ENCODE results near the gene TDRD3. TPM values are rescaled to one million over a fixed set of nuclear protein-coding genes. Genes with fewer than 3 reads are reported as not detected.

The TDRD3 gene
- total RNA-seq, 1 experiment from 2014 or later: 17.3 TPM

DNA sequence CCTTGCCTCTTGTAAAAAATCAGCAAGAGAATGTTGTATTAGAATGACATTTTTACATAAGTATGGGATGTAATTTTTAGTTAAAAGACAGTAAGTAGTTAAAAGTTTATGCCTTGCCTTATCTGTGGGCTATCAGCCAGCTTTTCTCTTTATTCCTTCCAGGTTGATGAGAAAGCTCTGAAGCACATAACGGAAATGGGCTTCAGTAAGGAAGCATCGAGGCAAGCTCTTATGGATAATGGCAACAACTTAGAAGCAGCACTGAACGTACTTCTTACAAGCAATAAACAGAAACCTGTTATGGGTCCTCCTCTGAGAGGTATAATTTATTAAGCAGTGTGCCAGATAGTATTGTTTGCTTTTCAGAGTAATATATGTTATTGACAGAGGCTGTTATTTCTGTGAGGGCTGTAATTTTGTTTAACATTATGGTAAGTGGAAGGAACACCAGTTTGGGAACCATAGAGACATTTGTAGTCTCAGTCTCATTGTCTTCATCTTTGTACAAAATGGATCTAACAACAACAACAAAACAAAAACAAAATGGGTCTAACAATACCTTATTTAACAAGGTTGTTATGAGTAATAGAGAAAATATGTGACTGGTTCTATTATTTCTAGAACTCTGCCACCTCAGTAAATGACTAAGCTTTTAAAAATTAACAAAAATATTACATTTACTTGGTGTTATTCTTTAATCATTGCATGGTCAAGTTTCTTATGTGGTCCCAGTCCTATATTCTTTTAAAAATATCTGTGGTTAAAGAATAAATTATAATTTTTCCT, 112.8 kb downstream of the TDRD3 start:
- no peaks in the 10 kb centered on the region for H3F3A ChIP-seq (ENCODE audit: insufficient read depth, low read depth)
- H3K9me3 ChIP-seq (ENCODE audit: insufficient read depth, low read depth): no peaks in the 10 kb centered on the region
- CTCF ChIA-PET: no interaction called here
- no peaks in the 10 kb centered on the region for H3K27me3 ChIP-seq (ENCODE audit: insufficient read depth, low read depth)
- no peaks in the 10 kb centered on the region for H3K36me3 ChIP-seq (ENCODE audit: low read depth)
- 0 out of 2 replicates have a peak, but pooled peaks cover 12% of the 10 kb centered on the region for H3K4me1 ChIP-seq (replicated peaks; ENCODE audit: insufficient read depth)
- no peaks in the 10 kb centered on the region for H4K20me1 ChIP-seq (ENCODE audit: insufficient read depth)
- H3K4me2 ChIP-seq: no peak overlapping the region
- POLR2A ChIA-PET (ENCODE audit: unreplicated experiment): no interaction called here
- no peaks in the 10 kb centered on the region for H3K79me2 ChIP-seq (ENCODE audit: low read depth)
- no peak overlapping the region for H3K27ac ChIP-seq
- TF ChIP-seq CTCF (conservative IDR thresholded peaks at IDR 0.05): no peak
- TF ChIP-seq EZH2 (IDR thresholded peaks at IDR 0.05; ENCODE audit: low read depth): no peak
- BruUV-seq (replicated peaks): no TSS peak
- no peak overlapping the region for H2AFZ ChIP-seq
- H3K4me3 ChIP-seq: no peak overlapping the region
- no peak for DNase-seq
- no peaks in the 10 kb centered on the region for H3K9me2 ChIP-seq (ENCODE audit: insufficient read depth)
- intact Hi-C loops (cut with micrococcal nuclease; ENCODE audit: unreplicated experiment): no loop called here

- Histone ChIP-seq H3K9me3 (ENCODE audit: insufficient read depth, low read depth) (no peaks in the 10 kb centered on the region), H3K79me2 (ENCODE audit: low read depth) (no peaks in the 10 kb centered on the region), H3K4me1 (replicated peaks; ENCODE audit: insufficient read depth) (0 out of 2 replicates have a peak, but pooled peaks cover 12% of the 10 kb centered on the region), H3K27me3 (ENCODE audit: insufficient read depth, low read depth) (no peaks in the 10 kb centered on the region), H3K4me2 (no peak overlapping the region), H3F3A (ENCODE audit: insufficient read depth, low read depth) (no peaks in the 10 kb centered on the region), H3K27ac (no peak overlapping the region), H3K9me2 (ENCODE audit: insufficient read depth) (no peaks in the 10 kb centered on the region), H2AFZ (no peak overlapping the region), H3K4me3 (no peak overlapping the region), H3K36me3 (ENCODE audit: low read depth) (no peaks in the 10 kb centered on the region), H4K20me1 (ENCODE audit: insufficient read depth) (no peaks in the 10 kb centered on the region)
- POLR2A ChIA-PET (ENCODE audit: unreplicated experiment): no interaction called here
- intact Hi-C loops (cut with micrococcal nuclease; ENCODE audit: unreplicated experiment): no loop called here
- TF ChIP-seq CTCF (conservative IDR thresholded peaks at IDR 0.05) (no peak), EZH2 (IDR thresholded peaks at IDR 0.05; ENCODE audit: low read depth) (no peak)
- CTCF ChIA-PET: no interaction called here
- no peak for DNase-seq
- no TSS peak for BruUV-seq (replicated peaks)
These were observed 114.6 kb downstream of the TDRD3 start for GRCh38 chr13:60511637-60512036.

DNA sequence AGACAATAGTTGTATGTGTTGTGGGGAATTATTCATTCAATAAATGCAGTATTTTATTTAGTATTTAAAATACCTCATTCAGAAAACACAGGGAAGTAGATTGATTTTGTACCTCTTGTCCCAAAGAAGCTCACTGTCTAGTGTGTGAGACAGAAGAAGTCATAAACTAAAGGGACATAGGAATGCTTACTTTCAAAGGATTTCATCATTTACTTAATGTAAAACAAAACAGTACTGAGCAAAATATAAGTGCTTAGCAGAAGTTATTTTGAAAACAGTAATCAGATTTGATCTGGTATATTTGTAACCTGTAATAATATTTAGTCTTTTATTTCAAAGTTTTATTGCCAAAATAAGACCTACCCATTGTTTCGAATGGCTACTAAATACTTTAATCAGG, 117.9 kb downstream of the TDRD3 start:
- no peak overlapping the region for H2AFZ ChIP-seq

More for the DNA sequence above, 117.9 kb downstream of the TDRD3 start:
- no peak for DNase-seq
- Histone ChIP-seq H3K9me3 (ENCODE audit: insufficient read depth, low read depth) (no peaks in the 10 kb centered on the region), H3K36me3 (ENCODE audit: low read depth) (no peaks in the 10 kb centered on the region), H3K4me1 (replicated peaks; ENCODE audit: insufficient read depth) (0 out of 2 replicates have a peak, but pooled peaks cover 10% of the 10 kb centered on the region), H3F3A (ENCODE audit: insufficient read depth, low read depth) (no peaks in the 10 kb centered on the region), H3K4me3 (no peak overlapping the region), H3K79me2 (ENCODE audit: low read depth) (no peaks in the 10 kb centered on the region), H3K9me2 (ENCODE audit: insufficient read depth) (no peaks in the 10 kb centered on the region), H4K20me1 (ENCODE audit: insufficient read depth) (no peaks in the 10 kb centered on the region), H3K4me2 (no peak overlapping the region), H3K27me3 (ENCODE audit: insufficient read depth, low read depth) (no peaks in the 10 kb centered on the region), H3K27ac (no peak overlapping the region)
- no peak for TF ChIP-seq EZH2 (IDR thresholded peaks at IDR 0.05; ENCODE audit: low read depth)
- TF ChIP-seq CTCF (conservative IDR thresholded peaks at IDR 0.05): no peak
- ChIA-PET CTCF (interaction anchor here (0.7 kb wide), 1 partner anchor 1642 kb away, joined by 3 read pairs; no protein-coding TSS in a partner anchor), POLR2A (ENCODE audit: unreplicated experiment) (no interaction called here)
- intact Hi-C loops (cut with micrococcal nuclease; ENCODE audit: unreplicated experiment): no loop called here
- no TSS peak for BruUV-seq (replicated peaks)
